GM21526 (cell line): ENCODE results near the gene CRISPLD2.
"Not testable (repeated sequence)": the region's sequence is repeated elsewhere in the genome, so short reads cannot be mapped to it uniquely, and the experiment has no call there.

Experiments used
- ATAC-seq: cut with Tn5 transposase; IDR thresholded peaks from one replicate; pipeline ENCODE4 v1.9.1; 2021; ENCODE audit warnings: moderate library complexity; ENCODE audit not compliant: unreplicated experiment, low FRiP score

The CRISPLD2 gene

DNA sequence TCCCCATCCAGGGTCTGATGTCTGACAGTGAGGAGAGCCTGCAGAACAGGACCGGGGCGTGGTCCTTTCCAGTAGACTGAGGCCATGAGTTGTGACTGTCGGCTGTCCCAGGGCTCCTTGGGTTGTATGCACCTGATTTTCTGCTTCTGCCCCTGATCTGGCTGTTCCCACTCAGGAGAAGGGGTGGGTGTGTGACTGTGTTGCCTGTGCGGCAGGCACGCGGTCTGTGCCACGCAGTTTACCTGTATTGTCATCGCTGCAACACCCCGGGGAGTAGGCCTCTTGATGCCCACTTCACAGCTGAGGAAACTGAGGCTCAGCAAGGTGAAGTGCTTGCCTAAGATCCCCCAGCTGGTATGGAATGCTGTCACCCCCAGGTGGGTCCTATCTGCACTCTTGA is 1.4 kb downstream of the CRISPLD2 start:
- ATAC-seq: no peak

DNA sequence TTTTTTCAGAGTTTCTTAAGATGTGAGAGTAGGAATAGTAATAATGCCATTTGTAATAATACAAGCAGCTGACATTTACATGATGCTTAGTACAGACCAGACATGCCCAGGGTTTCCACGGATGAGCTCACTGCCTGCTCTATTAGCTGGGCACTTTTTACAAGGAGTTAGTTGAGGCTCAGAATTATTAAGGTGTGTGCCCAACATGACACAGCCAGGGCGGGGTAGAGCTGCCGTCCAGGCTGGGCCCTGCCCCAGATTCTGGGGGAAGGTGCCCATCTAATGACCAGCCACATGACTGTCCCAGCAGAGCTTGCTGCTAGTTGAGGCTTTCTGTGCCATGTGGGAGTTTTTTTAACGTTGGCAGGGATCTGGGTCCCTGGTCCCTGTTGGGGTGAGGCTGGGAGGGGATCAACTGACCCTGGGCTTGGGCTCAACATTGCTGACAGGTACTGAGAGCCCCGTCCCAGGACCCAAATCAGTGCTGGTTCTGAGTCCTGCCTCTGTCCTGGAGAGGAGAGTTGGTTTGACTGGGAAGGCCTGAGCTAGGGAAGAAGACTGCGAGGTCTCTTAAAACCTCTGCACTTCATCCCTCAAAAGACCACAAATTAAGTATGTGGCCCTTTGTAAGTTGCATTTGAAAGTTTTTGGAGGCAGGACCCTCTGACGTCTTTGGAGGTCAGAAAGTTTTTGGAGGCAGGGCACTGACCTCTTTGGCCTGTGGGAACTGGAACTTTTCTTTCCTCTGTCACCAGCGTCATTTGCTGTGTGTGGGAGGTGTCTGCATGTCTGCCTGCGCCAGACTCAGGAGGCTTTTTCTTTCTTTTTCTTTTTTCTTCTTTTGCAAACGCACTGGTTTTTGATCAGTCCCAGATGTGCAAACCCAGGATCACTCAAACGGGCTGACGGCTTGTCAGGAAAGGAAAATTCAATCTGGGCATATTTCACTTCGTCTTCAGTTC is 2.2 kb downstream of the CRISPLD2 start:
- no peak for ATAC-seq

DNA sequence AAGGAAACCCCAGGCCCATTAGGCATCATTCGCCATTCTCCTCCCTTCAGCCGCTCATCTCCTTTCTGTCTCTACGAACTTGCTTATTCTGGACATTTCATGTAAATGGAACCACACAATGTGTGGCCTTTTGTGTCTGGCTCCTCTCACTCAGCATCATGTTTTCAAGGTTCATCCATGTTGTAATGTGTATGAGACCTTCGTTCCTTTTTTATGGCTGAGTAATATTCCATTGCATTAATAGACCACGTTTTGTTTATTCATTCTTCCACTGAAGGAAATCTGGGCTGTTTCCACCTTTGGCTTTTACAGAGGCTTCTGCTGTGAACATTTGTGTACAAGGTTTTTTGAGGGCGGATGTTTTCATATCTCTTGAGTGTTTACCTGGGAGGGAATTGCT is 3.2 kb downstream of the CRISPLD2 start:
- ATAC-seq: no peak

DNA sequence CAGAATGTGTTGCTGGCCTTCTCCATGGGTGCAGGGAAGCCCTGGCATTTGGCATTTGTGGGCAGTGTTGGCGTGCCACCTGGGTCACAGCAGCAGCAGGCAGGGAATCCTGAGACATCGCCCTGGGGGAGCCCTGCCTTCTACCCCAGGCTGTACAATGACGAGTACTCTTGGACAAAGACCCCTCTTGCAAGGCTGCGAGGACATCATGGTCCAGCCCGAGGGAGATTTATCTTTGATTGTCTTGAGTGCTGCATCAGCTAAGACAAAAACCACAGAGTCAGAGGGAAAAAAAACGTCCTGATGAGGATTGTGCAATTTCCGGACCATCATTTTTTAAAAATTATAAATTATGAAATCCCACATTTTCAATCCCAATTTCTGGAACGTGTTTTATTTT is 3.7 kb downstream of the CRISPLD2 start:
- ATAC-seq: no peak

DNA sequence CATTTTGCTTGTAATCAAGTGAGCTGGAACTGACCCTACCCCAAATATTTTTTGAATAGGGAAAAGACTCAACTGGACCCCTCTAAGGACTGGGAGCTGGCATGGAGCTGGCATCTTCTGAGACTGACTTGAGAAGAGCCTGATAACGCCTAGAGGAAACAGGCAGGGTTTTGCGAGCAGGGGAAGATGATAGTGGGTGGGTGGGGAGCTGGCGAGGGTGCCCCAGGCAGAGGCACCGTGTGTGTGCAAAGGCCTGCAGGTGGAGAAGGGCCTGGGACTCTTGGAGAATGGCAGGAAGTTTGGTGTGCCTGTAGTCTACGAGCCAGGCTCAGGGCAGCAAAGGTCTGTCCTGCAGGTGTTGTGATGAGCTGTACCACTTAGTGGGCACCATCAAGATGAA is 4.1 kb downstream of the CRISPLD2 start:
- ATAC-seq: no peak

DNA sequence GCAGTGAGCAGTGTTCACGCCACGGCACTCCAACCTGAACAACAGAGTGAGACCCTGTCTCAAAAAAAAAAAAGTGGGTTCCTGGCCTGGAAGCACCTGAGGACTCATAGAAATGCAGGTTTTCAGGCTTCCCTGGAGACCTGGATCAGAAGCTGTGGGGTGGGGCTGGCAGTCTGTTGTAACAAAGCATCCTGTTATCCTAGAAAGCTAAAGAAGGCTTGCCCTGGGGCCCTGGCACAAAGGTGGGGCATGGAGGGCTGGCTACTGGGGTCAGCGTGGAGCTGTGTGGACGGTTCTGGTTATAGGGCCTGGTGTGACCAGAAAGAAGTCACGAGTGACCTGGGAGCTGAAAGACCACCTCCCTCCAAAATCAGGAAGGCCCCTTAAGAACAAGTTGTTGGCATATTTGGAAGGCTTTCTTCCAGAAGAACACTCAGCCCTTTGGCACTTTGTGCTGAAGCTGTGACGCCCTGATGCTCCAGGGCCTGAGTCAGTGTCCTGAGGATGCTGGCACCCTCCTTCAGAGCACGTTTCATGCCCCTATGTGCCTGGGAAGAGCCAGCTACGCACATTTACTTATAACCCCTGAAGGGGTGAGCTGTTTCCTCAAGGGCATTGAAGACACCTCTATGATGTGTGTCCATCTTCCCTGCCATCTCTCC is 6.2 kb downstream of the CRISPLD2 start:
- ATAC-seq: no peak

DNA sequence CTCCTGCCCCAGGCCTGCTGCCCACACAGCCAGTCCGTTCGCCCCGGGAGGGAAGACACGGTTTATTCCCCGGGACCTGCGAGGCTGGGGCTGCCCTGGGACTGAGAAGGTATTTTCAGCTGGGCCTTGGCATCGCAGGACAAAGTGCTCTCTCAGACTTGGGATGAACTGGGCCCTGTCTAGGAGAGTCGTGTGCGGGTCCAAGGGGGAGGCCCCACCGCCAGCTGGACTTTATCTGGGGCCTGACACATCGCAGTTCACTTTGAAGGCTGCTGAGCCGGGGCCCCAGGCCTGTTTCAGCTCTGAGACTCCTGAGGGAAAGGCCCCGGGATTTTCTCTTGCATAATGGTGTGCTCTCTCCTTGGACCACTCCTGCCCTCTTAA is 6.8 kb downstream of the CRISPLD2 start:
- no peak for ATAC-seq

DNA sequence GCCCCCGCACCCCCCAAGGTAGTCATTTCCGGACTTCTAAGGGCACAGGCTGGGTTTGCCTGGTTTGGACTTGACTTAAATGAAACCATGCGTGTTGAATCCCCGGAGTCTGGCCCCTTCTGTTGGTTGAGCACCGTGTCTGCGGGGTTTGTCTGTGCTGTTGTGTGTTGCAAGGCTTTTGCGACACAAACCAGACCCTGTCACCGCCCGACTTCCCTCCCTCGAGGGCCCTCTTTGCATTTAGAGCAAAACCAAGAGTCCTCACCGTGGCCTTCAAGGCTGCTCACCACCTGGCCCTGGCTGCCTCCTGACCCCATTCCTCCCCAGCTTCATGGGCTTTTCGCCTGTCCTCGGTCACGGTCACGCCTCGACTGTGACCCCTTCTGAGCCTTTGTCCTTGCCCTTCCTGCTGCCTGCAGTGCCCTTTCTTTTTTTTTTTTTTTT is 7.4 kb downstream of the CRISPLD2 start:
- ATAC-seq: no peak

DNA sequence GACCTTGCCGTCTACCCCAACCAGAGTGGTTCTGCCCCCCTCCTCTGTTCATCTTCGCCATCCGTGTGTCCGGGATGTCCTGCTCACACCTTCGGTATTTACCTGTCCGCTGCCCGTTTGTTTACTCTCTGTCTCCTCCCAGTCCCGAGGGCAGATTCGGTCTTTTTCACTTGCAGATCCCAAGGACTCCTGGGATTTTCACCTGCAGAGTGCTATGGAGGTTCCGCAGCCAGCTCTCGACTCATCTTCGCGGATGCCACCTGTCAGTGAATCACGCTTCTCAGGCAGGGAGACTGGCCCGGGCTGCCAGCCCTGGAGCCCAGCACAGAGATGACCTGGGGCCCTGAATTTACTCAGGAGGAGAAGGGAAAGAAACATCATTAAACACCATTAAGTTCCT is 8.1 kb downstream of the CRISPLD2 start:
- ATAC-seq: no peak

DNA sequence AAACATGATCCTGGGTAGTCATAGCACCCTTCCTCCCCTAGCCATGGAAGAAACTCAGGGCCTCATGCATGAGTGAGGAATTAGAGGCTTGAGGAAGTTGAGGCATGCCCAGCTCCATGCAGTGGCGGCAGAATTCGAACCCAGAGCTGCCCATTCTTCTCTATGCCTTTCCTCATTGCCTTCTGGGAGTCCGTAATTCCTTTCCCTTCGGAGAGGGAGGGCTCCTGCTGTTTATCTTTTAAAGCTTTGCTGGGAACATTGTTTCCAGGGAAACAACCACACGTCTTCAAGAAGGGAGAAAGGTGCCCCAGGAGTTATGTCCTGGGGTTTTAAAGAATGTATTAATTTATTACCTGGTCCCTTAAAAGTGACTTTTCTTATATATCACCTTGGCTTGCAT is 8.5 kb downstream of the CRISPLD2 start:
- no peak for ATAC-seq

DNA sequence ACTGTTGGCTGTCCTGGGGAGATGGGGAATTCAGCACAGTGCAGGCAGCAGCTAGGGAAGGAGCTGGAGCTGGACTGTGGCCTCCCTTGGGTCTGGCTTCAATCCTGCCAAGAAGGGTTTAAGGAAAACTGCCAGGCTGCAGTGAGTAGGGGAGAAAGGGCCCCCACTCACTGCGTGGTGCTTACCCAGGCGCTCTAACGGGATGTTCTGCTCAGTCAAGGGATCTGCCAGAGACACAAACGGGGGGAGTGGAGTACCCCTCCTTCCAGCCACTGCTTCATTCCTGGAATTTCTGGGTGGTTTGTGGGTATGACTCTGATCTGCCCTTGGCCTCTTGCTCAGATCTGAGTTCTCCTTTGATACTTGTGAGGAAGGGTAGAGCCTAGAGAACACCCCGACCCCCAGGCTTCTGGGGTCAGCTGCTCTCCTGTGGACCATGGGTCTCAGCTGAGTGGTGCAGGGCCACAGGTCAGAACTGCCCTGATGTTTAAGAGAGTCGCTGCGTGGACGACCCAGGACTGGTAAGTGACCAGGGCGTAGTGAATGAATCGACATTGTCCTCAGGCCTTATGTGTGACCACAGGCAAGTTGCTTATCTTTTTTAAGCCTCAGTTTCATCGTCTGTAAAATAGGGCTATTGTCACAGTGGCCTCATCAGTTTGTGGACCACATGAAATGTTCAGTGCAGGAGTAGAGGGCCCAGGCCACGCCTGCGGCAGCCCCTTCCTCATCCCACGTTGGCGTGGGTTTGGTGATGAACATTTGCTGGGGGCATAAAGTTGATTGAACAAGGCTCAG is 9.6 kb downstream of the CRISPLD2 start:
- ATAC-seq: no peak

DNA sequence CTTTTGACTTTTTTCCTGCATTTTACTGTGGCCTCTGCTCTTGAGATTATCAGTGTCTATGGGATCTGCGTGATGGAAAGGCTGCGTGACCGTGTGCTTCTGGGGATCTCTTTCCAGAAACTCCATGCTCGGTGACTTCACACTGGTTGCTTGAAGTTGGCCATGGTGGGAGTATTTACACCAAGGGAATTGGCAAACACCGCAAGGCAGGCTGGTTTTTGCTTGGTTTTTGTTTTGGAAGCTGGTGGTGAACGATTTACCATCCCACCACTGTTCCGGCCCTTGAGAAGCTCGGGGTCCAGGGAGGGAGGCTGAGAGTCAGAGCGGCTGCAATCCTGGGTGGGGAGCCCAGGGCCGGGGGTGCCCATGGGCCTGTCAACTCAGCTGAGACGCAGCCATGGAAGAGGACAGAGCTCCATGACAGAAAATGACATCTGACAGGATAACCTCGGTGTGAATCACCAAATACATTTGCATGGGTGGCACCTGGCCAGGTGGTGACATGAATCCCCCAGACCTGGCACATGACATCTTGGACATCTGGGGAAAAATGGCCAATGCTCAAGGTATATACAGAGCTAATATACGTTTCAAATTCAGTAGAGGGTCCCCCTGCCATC is 11.1 kb downstream of the CRISPLD2 start:
- no peak for ATAC-seq

DNA sequence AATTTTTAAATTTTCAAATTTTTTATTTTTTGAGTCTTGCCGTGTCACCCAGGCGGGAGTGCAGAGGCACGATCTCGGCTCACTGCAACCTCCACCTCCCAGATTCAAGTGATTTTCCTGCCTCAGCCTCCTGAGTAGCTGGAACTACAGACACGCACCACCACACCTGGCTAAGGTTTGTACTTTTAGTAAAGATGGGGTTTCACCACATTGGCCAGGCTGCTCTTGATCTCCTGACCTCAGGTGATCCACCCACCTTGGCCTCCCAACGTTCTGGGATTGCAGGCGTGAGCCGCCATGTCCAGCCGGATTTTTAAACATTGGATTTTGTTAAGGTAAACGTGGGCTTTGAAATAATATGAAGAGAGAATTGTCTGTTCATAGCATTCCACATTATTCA is 11.9 kb downstream of the CRISPLD2 start:
- ATAC-seq: not testable (repeated sequence)

DNA sequence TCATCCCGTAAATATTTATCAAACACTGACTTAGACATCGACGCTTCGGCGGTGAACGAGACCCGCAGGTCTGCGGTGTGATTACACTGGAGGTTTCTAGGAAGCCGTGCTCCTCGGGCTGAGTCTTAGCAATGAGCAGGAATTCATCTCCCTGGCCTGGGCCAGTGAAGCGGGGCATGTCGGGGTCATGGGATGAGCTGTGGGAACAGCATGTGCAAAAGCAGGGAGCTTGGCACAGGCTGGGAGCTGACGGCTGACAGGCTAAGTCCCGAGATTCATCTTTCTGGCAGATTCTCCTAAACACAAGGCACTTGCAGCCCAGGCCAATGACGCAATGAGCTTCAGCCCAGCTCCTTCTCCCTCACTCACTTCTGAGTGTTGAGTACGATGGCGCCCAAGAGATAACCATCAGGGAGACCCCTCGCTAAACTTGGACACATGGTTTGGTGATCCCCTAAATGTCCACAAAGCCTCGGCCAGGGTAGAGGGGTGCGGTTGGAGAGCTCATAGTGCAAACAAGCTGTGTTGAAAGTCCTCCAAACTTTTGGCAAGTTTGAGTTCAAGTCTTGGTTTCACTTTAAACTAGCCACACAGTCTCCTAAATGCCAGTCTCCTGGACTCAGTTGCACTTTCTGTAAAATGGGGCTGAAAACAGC is 12.8 kb downstream of the CRISPLD2 start:
- ATAC-seq: no peak

DNA sequence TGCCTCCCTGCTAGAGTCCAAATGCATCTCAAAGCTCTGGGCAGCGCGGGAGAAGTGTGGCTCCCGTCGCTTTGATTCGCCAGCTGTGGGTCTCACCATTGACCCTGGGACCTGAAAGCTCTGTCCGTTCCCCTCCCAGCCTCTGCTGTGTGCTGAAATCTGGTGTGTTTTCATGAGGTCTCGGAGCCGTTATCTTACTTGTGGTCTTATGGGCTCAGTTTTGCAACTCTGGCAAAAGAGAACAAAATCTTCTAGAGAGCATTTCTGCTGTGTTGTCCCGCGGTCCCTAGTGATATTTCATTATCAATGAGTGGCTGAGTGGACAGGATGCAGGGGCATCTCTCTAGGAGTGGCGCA is 13.3 kb downstream of the CRISPLD2 start:
- no peak for ATAC-seq

DNA sequence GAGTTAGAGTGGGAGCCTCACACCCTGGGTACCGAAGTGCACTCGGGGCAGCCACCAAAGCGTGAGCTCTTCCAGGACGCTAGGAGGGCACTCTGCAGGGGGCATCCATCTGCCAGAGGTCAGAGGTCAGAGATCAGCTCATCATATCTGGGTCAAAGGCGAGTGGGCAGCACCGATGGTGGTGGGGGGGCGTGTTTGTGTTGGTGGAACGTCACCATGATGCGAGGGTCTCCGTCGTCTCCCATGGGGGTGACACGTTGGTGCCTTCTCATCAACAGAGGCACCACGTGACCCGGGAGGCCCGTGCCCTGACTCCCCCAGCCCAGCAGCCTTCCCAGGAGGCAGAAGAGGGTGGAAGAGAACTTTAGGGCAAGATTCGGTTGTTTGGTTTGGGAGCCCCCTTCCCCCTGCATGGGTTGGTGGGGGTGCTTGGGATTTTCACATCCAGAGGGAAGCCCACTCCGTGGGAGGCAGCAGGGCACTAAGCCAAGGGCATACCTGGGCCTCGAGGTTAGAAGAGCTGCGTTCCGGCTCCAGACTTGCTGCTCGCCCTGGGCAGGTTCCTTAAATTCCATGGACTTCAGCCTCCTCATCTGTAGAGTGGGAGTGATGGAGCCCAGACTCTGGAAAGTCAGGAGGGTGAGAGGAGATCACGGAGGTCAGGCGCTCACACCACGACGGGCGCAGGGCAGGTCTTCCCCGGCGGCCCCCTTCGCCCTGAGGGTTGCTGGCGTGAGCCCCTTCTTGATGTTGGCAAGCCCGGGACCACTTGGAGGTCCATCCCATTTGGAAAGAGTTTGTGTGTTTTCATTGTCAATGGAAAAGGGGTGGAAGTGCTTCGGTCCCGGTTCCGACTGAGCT is 14.0 kb downstream of the CRISPLD2 start:
- no peak for ATAC-seq

DNA sequence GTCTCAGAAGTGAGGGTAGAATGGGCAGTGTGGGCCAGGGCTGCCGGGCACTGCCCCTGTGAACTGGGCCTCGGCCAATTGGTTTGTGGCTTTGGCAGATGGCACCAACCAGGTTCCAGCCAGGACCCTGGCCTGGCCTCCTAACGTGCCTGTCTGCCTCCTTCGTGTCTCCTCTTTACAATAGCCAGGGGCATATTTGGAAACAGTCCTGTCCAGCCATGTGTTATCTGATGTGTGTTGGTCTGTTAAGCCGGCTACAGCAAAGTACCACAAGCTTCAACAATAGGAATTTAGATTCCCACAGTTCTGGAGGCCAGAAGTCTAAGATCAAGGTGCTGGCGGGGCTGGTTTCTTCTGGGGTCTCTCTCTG is 14.6 kb downstream of the CRISPLD2 start:
- no peak for ATAC-seq

DNA sequence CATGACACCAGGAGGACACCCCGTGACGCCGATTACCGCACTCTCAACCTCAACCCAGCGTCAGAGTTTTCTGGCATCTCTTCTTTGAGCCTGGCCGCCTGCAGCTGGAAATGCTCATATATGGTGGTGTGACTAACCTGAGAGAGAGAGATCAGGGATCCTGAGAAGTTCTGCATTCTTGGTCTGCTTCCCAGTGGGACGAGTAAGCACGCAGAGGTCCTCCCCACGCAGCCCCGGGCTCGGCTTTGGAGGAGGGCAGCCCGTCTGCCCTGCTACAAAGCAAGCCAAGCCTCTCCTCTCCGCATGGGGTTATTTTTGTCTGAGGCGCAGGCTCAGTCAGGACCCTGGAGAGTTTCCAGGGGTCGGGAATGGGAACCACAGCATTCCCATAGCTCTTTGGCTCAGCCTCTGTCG is 16.5 kb downstream of the CRISPLD2 start:
- no peak for ATAC-seq

DNA sequence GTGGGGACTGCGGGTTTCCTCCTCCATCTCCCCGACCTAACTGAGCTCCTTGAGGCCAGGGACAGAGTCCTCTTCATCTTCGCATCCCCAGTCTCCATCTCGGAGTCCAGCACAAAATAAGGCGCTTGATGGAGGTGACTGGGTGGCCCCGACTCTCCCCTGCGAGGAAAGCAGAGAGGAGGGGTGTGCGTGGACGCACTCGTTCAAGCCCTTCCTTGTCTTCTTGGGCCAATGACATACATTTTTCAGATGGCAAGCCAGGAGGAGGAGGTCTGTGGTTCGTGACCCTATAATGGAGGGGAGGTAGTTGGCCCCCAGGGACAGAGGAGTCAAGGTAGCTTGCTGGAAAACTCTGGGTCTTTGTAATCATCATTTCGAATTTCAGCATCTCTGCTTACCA is 17.2 kb downstream of the CRISPLD2 start:
- ATAC-seq: no peak
